HG03469 (cell line): ENCODE measurements around the gene PROX1.

ENCODE experiments used
- ATAC-seq: cut with Tn5 transposase; IDR thresholded peaks from one replicate; pipeline ENCODE4 v1.9.1; 2021; ENCODE audit warnings: mild to moderate bottlenecking, moderate library complexity, moderate number of reproducible peaks; ENCODE audit not compliant: unreplicated experiment

The PROX1 gene

GRCh38 chr1:213997038-213997771 is 9.4 kb downstream of the PROX1 start:
- ATAC-seq, result no peak

- no peak for ATAC-seq
Measured at GRCh38 chr1:213997772-213998107, 10.0 kb downstream of the PROX1 start.

- no peak for ATAC-seq
Measured at GRCh38 chr1:213998785-213999184, 11.0 kb downstream of the PROX1 start.

- no peak for ATAC-seq
Measured at GRCh38 chr1:213999732-214000131, 12.0 kb downstream of the PROX1 start.

GRCh38 chr1:214002060-214002459 is 14.3 kb downstream of the PROX1 start:
- no peak for ATAC-seq

- ATAC-seq, result no peak
Measured at GRCh38 chr1:214002472-214002871, 14.7 kb downstream of the PROX1 start.

GRCh38 chr1:214003233-214003632 is 15.5 kb downstream of the PROX1 start:
- ATAC-seq, result no peak

- ATAC-seq, result no peak
Measured at GRCh38 chr1:214004014-214004413, 16.2 kb downstream of the PROX1 start.

- ATAC-seq, result no peak
Measured at GRCh38 chr1:214004795-214005194, 17.0 kb downstream of the PROX1 start.

- ATAC-seq, result no peak
Measured at GRCh38 chr1:214005708-214006107, 17.9 kb downstream of the PROX1 start.

- no peak for ATAC-seq
Measured at GRCh38 chr1:214006845-214007244, 19.1 kb downstream of the PROX1 start.

- no peak for ATAC-seq
Measured at GRCh38 chr1:214008347-214008746, 20.6 kb downstream of the PROX1 start.

GRCh38 chr1:214008791-214009422 is 21.1 kb downstream of the PROX1 start:
- ATAC-seq, result no peak

GRCh38 chr1:214009423-214010196 is 21.8 kb downstream of the PROX1 start:
- ATAC-seq, result no peak

- no peak for ATAC-seq
Measured at GRCh38 chr1:214010197-214010573, 22.4 kb downstream of the PROX1 start.

GRCh38 chr1:214010717-214011116 is 22.9 kb downstream of the PROX1 start:
- ATAC-seq, result no peak

GRCh38 chr1:214012418-214012817 is 24.6 kb downstream of the PROX1 start:
- no peak for ATAC-seq

- no peak for ATAC-seq
Measured at GRCh38 chr1:214013614-214014377, 26.0 kb downstream of the PROX1 start.

GRCh38 chr1:214014730-214015129 is 27.0 kb downstream of the PROX1 start:
- no peak for ATAC-seq

GRCh38 chr1:214017191-214017982 is 29.6 kb downstream of the PROX1 start:
- no peak for ATAC-seq
